Activated CD8-positive, alpha-beta memory T cell treated with anti-CD3 and anti-CD28 coated beads for 4 hours (primary cell): ENCODE measurements around the gene ZNF185.
A peak's percentile ranks its signal among the peaks of the same experiment; 100 is the strongest.

Experiments used
- DNase-seq, 2 donors: peaks; one replicate each; pipeline ENCODE4 v3.0.0-alpha.2; 2020; ENCODE audit warnings: low read depth in 2 of 2

Gene ZNF185

GRCh38 chrX:152917656-152918579 is 20.1 kb downstream of the ZNF185 start:
- no peak for DNase-seq

- DNase-seq, result no peak
Observed at GRCh38 chrX:152918707-152919106, 20.8 kb downstream of the ZNF185 start.

- DNase-seq, result no peak
Observed at GRCh38 chrX:152923599-152923998, 25.7 kb downstream of the ZNF185 start.

GRCh38 chrX:152925835-152926234 is 28.0 kb downstream of the ZNF185 start:
- no peak for DNase-seq

- peak; percentile 14 to 25 for DNase-seq
Observed at GRCh38 chrX:152926279-152926678, 28.4 kb downstream of the ZNF185 start.

- DNase-seq, result no peak
Observed at GRCh38 chrX:152926923-152927322, 29.1 kb downstream of the ZNF185 start.

- DNase-seq, result no peak
Observed at GRCh38 chrX:152927858-152928760, 30.2 kb downstream of the ZNF185 start.

- no peak for DNase-seq
Observed at GRCh38 chrX:152928761-152929400, 31.0 kb downstream of the ZNF185 start.

GRCh38 chrX:152929898-152930297 is 32.0 kb downstream of the ZNF185 start:
- DNase-seq, result no peak

GRCh38 chrX:152930516-152930915 is 32.6 kb downstream of the ZNF185 start:
- DNase-seq, result no peak

GRCh38 chrX:152932144-152932543 is 34.3 kb downstream of the ZNF185 start:
- DNase-seq, result no peak

- DNase-seq, result no peak
Observed at GRCh38 chrX:152932598-152933175, 34.8 kb downstream of the ZNF185 start.

- DNase-seq, result no peak
Observed at GRCh38 chrX:152936306-152936705, 38.4 kb downstream of the ZNF185 start.

- no peak for DNase-seq
Observed at GRCh38 chrX:152937236-152937635, 39.4 kb downstream of the ZNF185 start.

- peak; percentile 77 to 78 for DNase-seq
Observed at GRCh38 chrX:152941328-152942076, 43.6 kb downstream of the ZNF185 start.

GRCh38 chrX:152942077-152942442 is 44.2 kb downstream of the ZNF185 start:
- DNase-seq, result no peak

- no peak for DNase-seq
Observed at GRCh38 chrX:152943826-152944225, 46.0 kb downstream of the ZNF185 start.

- no peak for DNase-seq
Observed at GRCh38 chrX:152945021-152945979, 47.4 kb downstream of the ZNF185 start.

- DNase-seq, result no peak
Observed at GRCh38 chrX:152946681-152947080, 48.8 kb downstream of the ZNF185 start.
